H1 (cell line): ENCODE results near the gene PRKN. TPM values are rescaled to one million over a fixed set of nuclear protein-coding genes. Genes with fewer than 3 reads are reported as not detected.

Experiments used
- CTCF ChIA-PET: fragments of 300-600 bp; sonication (Branson Sonifier 250); formaldehyde crosslinking; loops from one replicate; lab custom pipeline; 2021; ENCODE audit not compliant: partially characterized antibody; lab: Charles Lee
- POLR2A ChIA-PET: fragments of 300-600 bp; sonication (Branson Sonifier 250); formaldehyde crosslinking; loops from one replicate; lab custom pipeline; 2021; ENCODE audit warnings: inconsistent platforms; ENCODE audit not compliant: partially characterized antibody; lab: Charles Lee
- DNase-seq, 2 experiments: peaks; one replicate each; pipeline versions ENCODE4 v3.0.0 to v3.0.0-alpha.2; 2010 to 2022; ENCODE audit warnings: low spot score in 2 of 2, low read depth in 1 of 2, mixed read lengths in 1 of 2
- FAIRE-seq: peaks from 2 replicates; lab custom pipeline; 2011; peaks lifted over from hg19 to GRCh38; lab: Jason Lieb, UNC
- H2AFZ ChIP-seq: 2 replicates; pipeline ENCODE4 v1.8.1; 2012; ENCODE audit warnings: low read length, inconsistent platforms
- H2AK5ac ChIP-seq: 2 replicates; pipeline ENCODE4 v1.6.1; 2013; ENCODE audit warnings: low read depth, low read length
- H2BK120ac ChIP-seq: replicated peaks from 2 replicates; pipeline ENCODE3; 2013; ENCODE audit warnings: low read depth, low read length, inconsistent platforms
- H2BK12ac ChIP-seq: 2 replicates; pipeline ENCODE4 v1.6.1; 2013; ENCODE audit warnings: low read depth, low read length
- H2BK15ac ChIP-seq: 2 replicates; pipeline ENCODE4 v1.6.1; 2013; ENCODE audit warnings: low read length
- H2BK20ac ChIP-seq: 2 replicates; pipeline ENCODE4 v1.6.1; 2013; ENCODE audit warnings: low read length
- H2BK5ac ChIP-seq: 2 replicates; pipeline ENCODE4 v1.6.1; 2013; ENCODE audit warnings: low read depth, low read length
- H3K14ac ChIP-seq: 2 replicates; pipeline ENCODE4 v1.6.1; 2013; ENCODE audit warnings: inconsistent platforms; ENCODE audit not compliant: insufficient read length
- H3K18ac ChIP-seq: 2 replicates; pipeline ENCODE4 v1.6.1; 2013; ENCODE audit warnings: low read length; ENCODE audit errors: extremely low read depth
- H3K23ac ChIP-seq: 2 replicates; pipeline ENCODE4 v1.6.1; 2013; ENCODE audit warnings: inconsistent platforms; ENCODE audit not compliant: insufficient read length
- H3K23me2 ChIP-seq: 2 replicates; pipeline ENCODE4 v1.6.1; 2013; ENCODE audit warnings: low read depth, low read length
- H3K27ac ChIP-seq: 2 replicates; pipeline ENCODE4 v1.6.1; 2011; ENCODE audit warnings: low read depth, low read length, inconsistent platforms
- H3K27me3 ChIP-seq, 4 experiments: replicated peaks in 1 of 4; 1 replicate in 1 of 4; 2 replicates in 3 of 4; pipeline versions ENCODE4 v1.6.1 to v1.8.1; 2011 to 2013; ENCODE audit warnings: low read length in 3 of 4, mild to moderate bottlenecking in 3 of 4, inconsistent platforms in 2 of 4, mixed read lengths in 2 of 4, moderate library complexity in 1 of 4; ENCODE audit not compliant: control insufficient read depth in 3 of 4, insufficient read depth in 3 of 4; ENCODE audit errors: extremely low read depth in 1 of 4
- H3K36me3 ChIP-seq, 4 experiments: 2 replicates each; pipeline versions ENCODE4 v1.6.1 to v1.8.1; 2011 to 2013; ENCODE audit warnings: mild to moderate bottlenecking in 4 of 4, low read length in 3 of 4, moderate library complexity in 2 of 4, control low read depth in 1 of 4, inconsistent platforms in 1 of 4; ENCODE audit not compliant: insufficient read depth in 4 of 4, control insufficient read depth in 2 of 4
- H3K4ac ChIP-seq: replicated peaks from 2 replicates; pipeline ENCODE3; 2013; ENCODE audit warnings: low read length, low read depth, mixed read lengths, inconsistent platforms; ENCODE audit not compliant: insufficient read length
- H3K4me1 ChIP-seq, 4 experiments: replicated peaks in 1 of 4; 1 replicate in 1 of 4; 2 replicates in 3 of 4; pipeline versions ENCODE4 v1.6.1 to v1.8.1; 2011 to 2013; ENCODE audit warnings: low read length in 3 of 4, inconsistent platforms in 2 of 4, mixed read lengths in 1 of 4; ENCODE audit not compliant: insufficient read depth in 4 of 4, control insufficient read depth in 3 of 4
- H3K4me2 ChIP-seq, 2 experiments: 2 replicates each; pipeline versions ENCODE4 v1.6.1 to v1.8.1; 2011 to 2013; ENCODE audit warnings: low read depth in 2 of 2, low read length in 2 of 2, control low read depth in 1 of 2, inconsistent platforms in 1 of 2, mild to moderate bottlenecking in 1 of 2; ENCODE audit not compliant: insufficient read depth in 1 of 2
- H3K4me3 ChIP-seq, 4 experiments: fragments of 200-600, 300-600 bp in 1 of 4; sonication (generic), shearing (Covaris generic), sonication (Bioruptor Twin) in 1 of 4; 2 replicates each; pipeline versions ENCODE4 v1.5.1 to v1.8.1; 2011 to 2016; ENCODE audit warnings: low read length in 4 of 4, low read depth in 3 of 4, control low read depth in 2 of 4, inconsistent platforms in 2 of 4, mild to moderate bottlenecking in 2 of 4, mixed read lengths in 1 of 4, moderate library complexity in 1 of 4; ENCODE audit not compliant: insufficient read depth in 2 of 4; ENCODE audit errors: extremely low read depth in 1 of 4
- H3K56ac ChIP-seq: replicated peaks from 2 replicates; pipeline ENCODE3; 2013; ENCODE audit warnings: low read depth, mild to moderate bottlenecking, mixed read lengths, low read length, inconsistent platforms; ENCODE audit not compliant: insufficient read length
- H3K79me1 ChIP-seq: 2 replicates; pipeline ENCODE4 v1.6.1; 2013; ENCODE audit warnings: low read depth, low read length, control low read depth
- H3K79me2 ChIP-seq, 2 experiments: 2 replicates each; pipeline versions ENCODE4 v1.6.1 to v1.8.1; 2012 to 2013; ENCODE audit warnings: low read length in 2 of 2, mild to moderate bottlenecking in 2 of 2, inconsistent platforms in 1 of 2; ENCODE audit not compliant: insufficient read depth in 2 of 2, control insufficient read depth in 1 of 2
- H3K9ac ChIP-seq, 4 experiments: replicated peaks in 1 of 4; 1 replicate in 1 of 4; 2 replicates in 3 of 4; pipeline versions ENCODE4 v1.6.1 to v1.8.1; 2011 to 2013; ENCODE audit warnings: low read depth in 3 of 4, low read length in 3 of 4, control low read depth in 2 of 4, mild to moderate bottlenecking in 2 of 4, moderate library complexity in 2 of 4, inconsistent platforms in 1 of 4; ENCODE audit errors: extremely low read depth in 1 of 4
- H3K9me3 ChIP-seq, 2 experiments: 2 replicates each; pipeline versions ENCODE4 v1.6.1 to v1.8.1; 2012 to 2013; ENCODE audit warnings: mild to moderate bottlenecking in 2 of 2, moderate library complexity in 2 of 2, control low read depth in 1 of 2, inconsistent platforms in 1 of 2, low read depth in 1 of 2, low read length in 1 of 2, mixed read lengths in 1 of 2; ENCODE audit not compliant: insufficient read depth in 2 of 2
- H4K20me1 ChIP-seq, 2 experiments: replicated peaks in 1 of 2; 2 replicates each; pipeline versions ENCODE3 to v1.8.1; 2011 to 2013; ENCODE audit warnings: inconsistent platforms in 2 of 2, low read length in 2 of 2, mild to moderate bottlenecking in 1 of 2; ENCODE audit not compliant: insufficient read depth in 2 of 2, control insufficient read depth in 1 of 2
- H4K5ac ChIP-seq: 2 replicates; pipeline ENCODE4 v1.6.1; 2013; ENCODE audit warnings: low read length, low read depth, mixed read lengths, inconsistent platforms; ENCODE audit not compliant: insufficient read length
- H4K8ac ChIP-seq: 2 replicates; pipeline ENCODE4 v1.8.0; 2013; ENCODE audit warnings: mild to moderate bottlenecking, moderate library complexity, low read length, inconsistent platforms; ENCODE audit not compliant: insufficient read depth; ENCODE audit errors: extremely low read depth
- H4K91ac ChIP-seq: replicated peaks from 2 replicates; pipeline ENCODE3; 2013; ENCODE audit warnings: low read length, mixed read lengths, inconsistent platforms; ENCODE audit not compliant: insufficient read length
- EGR1 ChIP-seq: IDR thresholded peaks from 2 replicates; pipeline ENCODE4 v1.6.1; 2011; ENCODE audit warnings: low read depth, low read length, borderline replicate concordance
- HDAC6 ChIP-seq: IDR thresholded peaks from one replicate; pipeline ENCODE4 v1.7.1; 2012; ENCODE audit warnings: low read depth, mild to moderate bottlenecking, inconsistent platforms, low read length, moderate library complexity
- JUN ChIP-seq: IDR thresholded peaks from 2 replicates; pipeline ENCODE4 v1.6.1; 2011; ENCODE audit warnings: low read depth, mild to moderate bottlenecking, improper control_type of control experiment, low read length
- KDM1A ChIP-seq: fragments of 200-600, 300-600 bp; sonication (generic); IDR thresholded peaks from 2 replicates; pipeline ENCODE4 v1.7.1; 2016; ENCODE audit warnings: mild to moderate bottlenecking, low read length, borderline replicate concordance
- MAFK ChIP-seq: IDR thresholded peaks from 2 replicates; pipeline ENCODE4 v1.6.1; 2012; ENCODE audit warnings: low read depth, mild to moderate bottlenecking, improper control_type of control experiment, low read length
- NRF1 ChIP-seq: IDR thresholded peaks from 2 replicates; pipeline ENCODE4 v1.6.1; 2011; ENCODE audit warnings: mild to moderate bottlenecking, low read depth, low read length, improper control_type of control experiment
- POU5F1 ChIP-seq: IDR thresholded peaks from 2 replicates; pipeline ENCODE4 v1.6.1; 2011; ENCODE audit warnings: low read depth, mild to moderate bottlenecking, low read length, moderate library complexity
- RXRA ChIP-seq: IDR thresholded peaks from 2 replicates; pipeline ENCODE4 v1.6.1; 2011; ENCODE audit warnings: low read depth, mild to moderate bottlenecking, low read length, moderate library complexity; ENCODE audit not compliant: insufficient read depth
- SP2 ChIP-seq: IDR thresholded peaks from 2 replicates; pipeline ENCODE4 v1.6.1; 2012; ENCODE audit warnings: mild to moderate bottlenecking, low read length, inconsistent platforms
- SRF ChIP-seq: IDR thresholded peaks from 2 replicates; pipeline ENCODE4 v1.6.1; 2011; ENCODE audit warnings: mild to moderate bottlenecking, low read depth, low read length, moderate library complexity
- TEAD4 ChIP-seq: IDR thresholded peaks from 2 replicates; pipeline ENCODE4 v1.6.1; 2012; ENCODE audit warnings: low read depth, low read length, inconsistent platforms, mixed read lengths
- ZNF274 ChIP-seq: IDR thresholded peaks from 2 replicates; pipeline ENCODE4 v1.7.0; 2012; ENCODE audit warnings: low read length, borderline replicate concordance; ENCODE audit errors: extremely low read depth
- WGBS, 2 experiments: shearing (Covaris generic) in 1 of 2; methylation state at CpG; one replicate each; pipeline versions ENCODE4 v1.1.6 to v1.1.7; 2013 to 2015; ENCODE audit warnings: low lambda C conversion rate in 2 of 2, mixed read lengths in 2 of 2, inconsistent platforms in 1 of 2, low coverage in 1 of 2, missing lambda C conversion rate in 1 of 2; ENCODE audit not compliant: insufficient replicate concordance in 2 of 2, insufficient coverage in 1 of 2, insufficient read length in 1 of 2; ENCODE audit errors: extremely low coverage in 1 of 2, missing lambda C conversion rate in 1 of 2; 5-methylcytosine and 5-hydroxymethylcytosine counted together
- polyA plus RNA-seq, 7 experiments: library from polyadenylated mRNA; depleted of rRNA in 3 of 7; stranded (reverse) in 5 of 7; unstranded in 2 of 7; fragments of >200 nt in 5 of 7; fragments of 200-250 nt in 2 of 7; gene quantifications; 1 replicate in 5 of 7; 2 replicates in 1 of 7; 4 replicates in 1 of 7; pipeline versions ENCODE4 v1.2.1 to v1.2.3, GENCODE V29; 2011 to 2013; ENCODE audit warnings: missing spikeins in 2 of 7, mixed read lengths in 2 of 7
- total RNA-seq: library from RNA; stranded (reverse); fragmentation: NEBNext Ultra II Directional; extraction: Animal tissue kit (Norgen Biotek cat#: 25700); gene quantifications from 2 replicates; pipeline ENCODE4 v1.2.1, GENCODE V29; 2021
- TF ChIP-seq, protein P1 (sequence below): IDR thresholded peaks from 2 replicates; pipeline ENCODE4 v1.6.1; 2011; ENCODE audit warnings: low read length, improper control_type of control experiment
- TF ChIP-seq, protein P2 (sequence below): IDR thresholded peaks from 2 replicates; pipeline ENCODE4 v1.6.1; 2012; ENCODE audit warnings: inconsistent platforms

Gene PRKN
- total and polyA plus RNA-seq, 2 of the 8 experiments (the other 6 are each of a cell fraction or from before 2014, with no cell fraction given): 0.13 to 0.29 TPM

DNA sequence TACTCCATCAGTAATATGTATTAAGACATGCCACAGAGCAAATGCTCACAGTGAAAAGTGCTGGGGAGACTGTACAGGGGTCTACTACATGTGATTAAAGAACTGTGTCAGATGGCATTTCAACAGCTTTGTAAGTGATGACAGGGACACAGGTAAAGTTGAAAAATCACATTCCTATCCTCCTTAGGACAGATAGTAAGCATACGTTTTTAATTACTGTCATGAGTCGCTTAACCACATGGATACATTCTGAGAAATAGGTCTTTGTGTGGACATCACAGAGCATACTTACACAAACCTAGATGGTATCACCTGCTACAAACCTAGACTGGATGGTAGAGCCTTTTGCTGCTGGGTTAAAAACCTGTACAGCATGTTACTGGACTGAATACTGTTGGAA, 807.9 kb downstream of the PRKN start:
- H3K23me2 ChIP-seq: no peaks in the 10 kb centered on the region
- no peak overlapping the region for H2BK5ac ChIP-seq
- no peak overlapping the region for H3K4ac ChIP-seq
- H3K23ac ChIP-seq: no peak overlapping the region
- no peak overlapping the region for H3K27ac ChIP-seq
- no peak overlapping the region for H3K9ac ChIP-seq
- WGBS, 2 experiments: 47% methylated on average over 2 of the region's 2 CpGs; no CpG with 5 or more reads in 1 of the 2 experiments
- H3K4me2 ChIP-seq: no peak overlapping the region
- H4K20me1 ChIP-seq: no peaks in the 10 kb centered on the region
- H3K14ac ChIP-seq: no peak overlapping the region
- no peak overlapping the region for H2BK12ac ChIP-seq
- no peak overlapping the region for H3K4me3 ChIP-seq
- H3K9me3 ChIP-seq: no peaks in the 10 kb centered on the region
- H2AFZ ChIP-seq: no peak overlapping the region
- H2AK5ac ChIP-seq: no peak overlapping the region
- no peak overlapping the region for H2BK120ac ChIP-seq
- no peaks in the 10 kb centered on the region for H3K36me3 ChIP-seq
- H3K79me2 ChIP-seq: no peaks in the 10 kb centered on the region
- no peak overlapping the region for H4K91ac ChIP-seq
- FAIRE-seq (no peak), DNase-seq (no peak)
- POLR2A ChIA-PET: no interaction called here
- no peak overlapping the region for H3K18ac ChIP-seq
- no peaks in the 10 kb centered on the region for H3K27me3 ChIP-seq
- H3K56ac ChIP-seq: no peak overlapping the region
- H2BK15ac ChIP-seq: no peak overlapping the region
- H4K8ac ChIP-seq: no peak overlapping the region
- no peaks in the 10 kb centered on the region for H3K79me1 ChIP-seq
- H2BK20ac ChIP-seq: no peak overlapping the region
- H4K5ac ChIP-seq: no peak overlapping the region
- CTCF ChIA-PET: interaction anchor here (1.0 kb wide), 1 partner anchor 82 kb away, joined by 3 read pairs; no protein-coding TSS in a partner anchor
- no peaks in the 10 kb centered on the region for H3K4me1 ChIP-seq
- no peak for TF ChIP-seq SP2
- TF ChIP-seq EGR1: no peak
- TF ChIP-seq, protein P1, sequence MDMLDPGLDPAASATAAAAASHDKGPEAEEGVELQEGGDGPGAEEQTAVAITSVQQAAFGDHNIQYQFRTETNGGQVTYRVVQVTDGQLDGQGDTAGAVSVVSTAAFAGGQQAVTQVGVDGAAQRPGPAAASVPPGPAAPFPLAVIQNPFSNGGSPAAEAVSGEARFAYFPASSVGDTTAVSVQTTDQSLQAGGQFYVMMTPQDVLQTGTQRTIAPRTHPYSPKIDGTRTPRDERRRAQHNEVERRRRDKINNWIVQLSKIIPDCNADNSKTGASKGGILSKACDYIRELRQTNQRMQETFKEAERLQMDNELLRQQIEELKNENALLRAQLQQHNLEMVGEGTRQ: no peak
- TF ChIP-seq KDM1A: no peak
- TF ChIP-seq NRF1: no peak
- TF ChIP-seq TEAD4: no peak
- no peak for TF ChIP-seq POU5F1
- no peak for TF ChIP-seq JUN
- TF ChIP-seq, protein P2, sequence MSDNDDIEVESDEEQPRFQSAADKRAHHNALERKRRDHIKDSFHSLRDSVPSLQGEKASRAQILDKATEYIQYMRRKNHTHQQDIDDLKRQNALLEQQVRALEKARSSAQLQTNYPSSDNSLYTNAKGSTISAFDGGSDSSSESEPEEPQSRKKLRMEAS: no peak
- TF ChIP-seq SRF: no peak
- no peak for TF ChIP-seq ZNF274
- no peak for TF ChIP-seq RXRA
- no peak for TF ChIP-seq HDAC6
- TF ChIP-seq MAFK: no peak
